IMR-90 (cell line): Measurements from ENCODE around the gene DCHS2. TPM values are rescaled to one million over a fixed set of nuclear protein-coding genes. Genes with fewer than 3 reads are reported as not detected.

Source experiments
- ATAC-seq: fragments of 200-7000 bp; cut with Tn5 transposase; 2 replicates; pipeline ENCODE4 v1.9.1; 2020; ENCODE audit warnings: low read depth, mild to moderate bottlenecking, moderate library complexity
- BruUV-seq: library from RNA; stranded (reverse); fragments of 400-500 nt; replicated peaks from 2 replicates; lab custom pipeline; 2021; lab: Mats Ljungman, UMichigan
- CTCF ChIA-PET: fragments of 300-600 bp; formaldehyde crosslinking; extraction: SDS; loops from one replicate; lab custom pipeline; 2021; ENCODE audit warnings: antibody characterized with exemption; lab: Yijun Ruan, JAX
- POLR2A ChIA-PET: fragments of 300-600 bp; sonication (Branson Sonifier 250); formaldehyde crosslinking; loops from one replicate; lab custom pipeline; 2022; ENCODE audit warnings: antibody characterized with exemption; ENCODE audit not compliant: unreplicated experiment; lab: Charles Lee
- DNase-seq: peaks from one replicate; pipeline ENCODE4 v3.0.0; 2013
- H2AFZ ChIP-seq: replicated peaks from 2 replicates; pipeline ENCODE3; 2013; ENCODE audit warnings: low read length, mild to moderate bottlenecking; ENCODE audit not compliant: poor library complexity
- H2AK5ac ChIP-seq: 2 replicates; pipeline ENCODE4 v1.6.1; 2013; ENCODE audit warnings: low read depth, low read length, inconsistent platforms
- H2AK9ac ChIP-seq: replicated peaks from 2 replicates; pipeline ENCODE3; 2013; ENCODE audit warnings: mild to moderate bottlenecking, low read depth, low read length, moderate library complexity; ENCODE audit not compliant: poor library complexity
- H2BK120ac ChIP-seq: 2 replicates; pipeline ENCODE4 v1.6.1; 2013; ENCODE audit warnings: low read depth, low read length, inconsistent platforms
- H2BK15ac ChIP-seq: 3 replicates; pipeline ENCODE4 v1.6.1; 2013; ENCODE audit warnings: low read depth, low read length, inconsistent platforms
- H2BK20ac ChIP-seq: 2 replicates; pipeline ENCODE4 v1.6.1; 2013; ENCODE audit warnings: low read depth, mild to moderate bottlenecking, inconsistent platforms, low read length, moderate library complexity
- H2BK5ac ChIP-seq: 2 replicates; pipeline ENCODE4 v1.6.1; 2013; ENCODE audit warnings: mild to moderate bottlenecking, low read depth, low read length, inconsistent platforms; ENCODE audit not compliant: poor library complexity, severe bottlenecking
- H3K14ac ChIP-seq: replicated peaks from 2 replicates; pipeline ENCODE4 v1.6.1; 2013; ENCODE audit warnings: low read depth, low read length, inconsistent platforms
- H3K18ac ChIP-seq: 2 replicates; pipeline ENCODE4 v1.6.1; 2013; ENCODE audit warnings: low read depth, low read length, control low read depth
- H3K23ac ChIP-seq: 2 replicates; pipeline ENCODE4 v1.6.1; 2013; ENCODE audit warnings: low read depth, low read length, inconsistent platforms
- H3K27ac ChIP-seq: 2 replicates; pipeline ENCODE4 v1.5.1; 2013; ENCODE audit warnings: mild to moderate bottlenecking, control low read depth, low read length; ENCODE audit not compliant: insufficient read depth
- H3K27me3 ChIP-seq: 2 replicates; pipeline ENCODE4 v1.6.1; 2013; ENCODE audit warnings: low read length; ENCODE audit not compliant: control insufficient read depth, insufficient read depth
- H3K36me3 ChIP-seq: 2 replicates; pipeline ENCODE4 v1.6.1; 2013; ENCODE audit warnings: low read length, mixed read lengths; ENCODE audit not compliant: control insufficient read depth, insufficient read depth
- H3K4ac ChIP-seq: 2 replicates; pipeline ENCODE4 v1.6.1; 2013; ENCODE audit warnings: low read depth, low read length, inconsistent platforms
- H3K4me1 ChIP-seq: 2 replicates; pipeline ENCODE4 v1.6.1; 2013; ENCODE audit warnings: low read length, mixed read lengths; ENCODE audit not compliant: control insufficient read depth, insufficient read depth
- H3K4me2 ChIP-seq: 2 replicates; pipeline ENCODE4 v1.6.1; 2013; ENCODE audit warnings: low read depth, mild to moderate bottlenecking, control low read depth, low read length, moderate library complexity
- H3K4me3 ChIP-seq: 2 replicates; pipeline ENCODE4 v1.5.1; 2013; ENCODE audit warnings: low read depth, mild to moderate bottlenecking, control low read depth, low read length, moderate library complexity; ENCODE audit not compliant: insufficient read depth
- H3K56ac ChIP-seq: 2 replicates; pipeline ENCODE4 v1.6.1; 2013; ENCODE audit warnings: low read length, inconsistent platforms; ENCODE audit not compliant: insufficient read depth; ENCODE audit errors: extremely low read depth
- H3K79me1 ChIP-seq, 2 experiments: 2 replicates each; pipeline ENCODE4 v1.6.1; 2013; ENCODE audit warnings: low read length in 2 of 2, inconsistent platforms in 1 of 2, low read depth in 1 of 2
- H3K9ac ChIP-seq: 2 replicates; pipeline ENCODE4 v1.6.1; 2013; ENCODE audit warnings: low read depth, low read length, control low read depth
- H3K9me1 ChIP-seq: 2 replicates; pipeline ENCODE4 v1.6.1; 2013; ENCODE audit warnings: low read length, inconsistent platforms; ENCODE audit not compliant: insufficient read depth
- H3K9me3 ChIP-seq: 2 replicates; pipeline ENCODE4 v1.6.1; 2013; ENCODE audit warnings: low read length; ENCODE audit not compliant: control insufficient read depth, insufficient read depth
- H4K20me1 ChIP-seq: 2 replicates; pipeline ENCODE4 v1.6.1; 2013; ENCODE audit warnings: low read length, inconsistent platforms; ENCODE audit not compliant: insufficient read depth
- H4K5ac ChIP-seq: 2 replicates; pipeline ENCODE4 v1.6.1; 2013; ENCODE audit warnings: mild to moderate bottlenecking, low read depth, low read length, control low read depth
- H4K8ac ChIP-seq, 2 experiments: 2 replicates each; pipeline ENCODE4 v1.6.1; 2013; ENCODE audit warnings: low read depth in 2 of 2, low read length in 2 of 2, control low read depth in 1 of 2, inconsistent platforms in 1 of 2
- H4K91ac ChIP-seq: 2 replicates; pipeline ENCODE4 v1.6.1; 2013; ENCODE audit warnings: low read depth, low read length, inconsistent platforms; ENCODE audit not compliant: insufficient read depth
- CEBPB ChIP-seq: IDR thresholded peaks from 2 replicates; pipeline ENCODE4 v1.6.1; 2012; ENCODE audit warnings: low read depth, low read length, improper control_type of control experiment
- CHD1 ChIP-seq: IDR thresholded peaks from 2 replicates; pipeline ENCODE4 v1.6.1; 2012; ENCODE audit warnings: low read depth, low read length, improper control_type of control experiment
- CTCF ChIP-seq: conservative IDR thresholded peaks from 2 replicates; pipeline ENCODE4 v1.5.1; 2012; ENCODE audit warnings: mild to moderate bottlenecking, low read depth, low read length, improper control_type of control experiment
- MAFK ChIP-seq: IDR thresholded peaks from 2 replicates; pipeline ENCODE4 v1.6.1; 2012; ENCODE audit warnings: low read depth, low read length, improper control_type of control experiment
- MXI1 ChIP-seq: IDR thresholded peaks from 2 replicates; pipeline ENCODE4 v1.6.1; 2012; ENCODE audit warnings: low read depth, mild to moderate bottlenecking, low read length, moderate library complexity, borderline replicate concordance
- NFE2L2 ChIP-seq: fragments of 150-350 bp; IDR thresholded peaks from 2 replicates; pipeline ENCODE4 v1.6.1; 2016; ENCODE audit warnings: low read depth, mild to moderate bottlenecking, low read length
- POLR2A ChIP-seq: IDR thresholded peaks from 2 replicates; pipeline ENCODE4 v1.6.1; 2012; ENCODE audit warnings: mild to moderate bottlenecking, low read depth, low read length
- RFX5 ChIP-seq: IDR thresholded peaks from 2 replicates; pipeline ENCODE4 v1.8.0; 2012; ENCODE audit warnings: low read depth, mild to moderate bottlenecking, low read length, moderate library complexity
- USF2 ChIP-seq: fragments of 150-350 bp; IDR thresholded peaks from 2 replicates; pipeline ENCODE4 v1.6.1; 2017; ENCODE audit warnings: mild to moderate bottlenecking, antibody characterized with exemption, low read length, low read depth
- WGBS, 2 experiments: methylation state at CpG; one replicate each; pipeline versions ENCODE4 v1.1.5 to v1.1.7; 2013; ENCODE audit warnings: missing lambda C conversion rate in 2 of 2; ENCODE audit not compliant: insufficient read length in 1 of 2; ENCODE audit errors: extremely low coverage in 2 of 2; 5-methylcytosine and 5-hydroxymethylcytosine counted together
- dilution Hi-C: fragments of 300-500 bp; cut with HindIII; formaldehyde crosslinking; loops from one replicate; pipeline ENCODE4 v1.14.3; 2018; ENCODE audit warnings: low sequenced_read_pairs; ENCODE audit not compliant: unreplicated experiment
- in situ Hi-C: fragments of 300-500 bp; cut with MboI; formaldehyde crosslinking; loops from 3 replicates; pipeline ENCODE4 v1.14.3; 2019; ENCODE audit warnings: low sequenced_read_pairs, inconsistent platforms, mixed read lengths
- intact Hi-C: fragments of 100-400 bp; cut with micrococcal nuclease; formaldehyde crosslinking; loops from 2 replicates; pipeline ENCODE4 v1.10.0; 2022
- polyA plus RNA-seq, 3 experiments: library from polyadenylated mRNA; depleted of rRNA; stranded (reverse); fragments of >200 nt; gene quantifications; 2 replicates each; pipeline ENCODE4 v1.2.3, GENCODE V29; 2012; ENCODE audit warnings: low replicate concordance in 1 of 3
- total RNA-seq: library from RNA; depleted of rRNA; stranded (reverse); fragments of >200 nt; gene quantifications from 2 replicates; pipeline ENCODE4 v1.2.3, GENCODE V29; 2012
- TF ChIP-seq, protein P1 (sequence below): fragments of 150-350 bp; IDR thresholded peaks from 2 replicates; pipeline ENCODE4 v1.6.1; 2016; ENCODE audit warnings: low read depth, mild to moderate bottlenecking, low read length, moderate library complexity, borderline replicate concordance

Gene DCHS2
- total and polyA plus RNA-seq, 2 of the 4 experiments (the other 2 are of a cell fraction): not detected

DNA sequence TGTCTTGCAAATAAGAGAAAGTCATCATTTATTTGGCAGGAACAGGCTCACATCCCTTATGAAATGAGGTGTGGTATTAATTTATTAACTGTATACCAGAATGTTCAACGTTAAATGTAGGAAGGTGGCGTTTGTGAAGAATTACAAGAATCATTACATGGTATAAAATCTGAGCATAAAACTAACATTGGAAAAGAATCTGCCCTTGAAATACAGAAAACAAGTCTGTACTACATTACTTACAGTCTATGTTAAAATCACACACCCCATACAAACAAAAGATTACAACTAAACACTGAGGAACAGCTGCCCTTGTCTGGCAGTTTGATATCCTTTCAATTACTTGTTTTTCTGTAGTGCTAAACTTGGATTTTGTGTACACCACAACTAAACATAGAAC lies 131.1 kb downstream of the DCHS2 start:
- Histone ChIP-seq H2BK15ac (no peak overlapping the region), H3K23ac (no peak overlapping the region), H3K4me2 (no peak overlapping the region), H2BK20ac (no peak overlapping the region), H3K36me3 (no peaks in the 10 kb centered on the region), H4K8ac (no peak overlapping the region), H3K14ac (no peak overlapping the region), H2AK9ac (no peak overlapping the region), H2AFZ (no peak overlapping the region), H3K18ac (no peak overlapping the region), H2AK5ac (no peak overlapping the region), H3K27me3 (no peaks in the 10 kb centered on the region), H4K5ac (no peak overlapping the region), H3K9me3 (no peaks in the 10 kb centered on the region), H3K9ac (no peak overlapping the region), H4K20me1 (no peaks in the 10 kb centered on the region), H3K4me1 (no peaks in the 10 kb centered on the region), H3K79me1 (no peaks in the 10 kb centered on the region), H4K91ac (no peak overlapping the region), H3K4me3 (no peak overlapping the region), H2BK5ac (no peak overlapping the region), H3K9me1 (no peaks in the 10 kb centered on the region), H3K4ac (no peak overlapping the region), H2BK120ac (no peak overlapping the region), H3K27ac (no peak overlapping the region), H3K56ac (no peak overlapping the region)
- TF ChIP-seq RFX5: no peak
- TF ChIP-seq MAFK: no peak
- TF ChIP-seq, protein P1, sequence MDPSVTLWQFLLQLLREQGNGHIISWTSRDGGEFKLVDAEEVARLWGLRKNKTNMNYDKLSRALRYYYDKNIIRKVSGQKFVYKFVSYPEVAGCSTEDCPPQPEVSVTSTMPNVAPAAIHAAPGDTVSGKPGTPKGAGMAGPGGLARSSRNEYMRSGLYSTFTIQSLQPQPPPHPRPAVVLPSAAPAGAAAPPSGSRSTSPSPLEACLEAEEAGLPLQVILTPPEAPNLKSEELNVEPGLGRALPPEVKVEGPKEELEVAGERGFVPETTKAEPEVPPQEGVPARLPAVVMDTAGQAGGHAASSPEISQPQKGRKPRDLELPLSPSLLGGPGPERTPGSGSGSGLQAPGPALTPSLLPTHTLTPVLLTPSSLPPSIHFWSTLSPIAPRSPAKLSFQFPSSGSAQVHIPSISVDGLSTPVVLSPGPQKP: no peak
- TF ChIP-seq CHD1: no peak
- no peak for TF ChIP-seq MXI1
- TF ChIP-seq USF2: no peak
- no peak for TF ChIP-seq CTCF
- no peak for TF ChIP-seq CEBPB
- TF ChIP-seq NFE2L2: no peak
- no peak for TF ChIP-seq POLR2A
- intact Hi-C loops: no loop called here
- in situ Hi-C loops: no loop called here
- dilution Hi-C loops: no loop called here
- no CpG with 5 or more reads among the region's 2 CpGs for WGBS, 2 experiments
- DNase-seq (no peak), ATAC-seq (no peak)
- ChIA-PET POLR2A (no interaction called here), CTCF (no interaction called here)
- no TSS peak for BruUV-seq
